ENCODE results near the gene UNC79.

UNC79 gene

GRCh38 chr14:93663317-93663716 is 232.6 kb downstream of the UNC79 start:
- H3K4me3 ChIP-seq (ENCODE audit: low read depth, low read length) = no peak overlapping the region
- H2AFZ ChIP-seq = no peak overlapping the region
- H3K36me3 ChIP-seq (ENCODE audit: control insufficient read depth, insufficient read depth, low read length) = no peaks in the 10 kb centered on the region
- H3K4me1 ChIP-seq = no peaks in the 10 kb centered on the region
- H3K27me3 ChIP-seq (ENCODE audit: control insufficient read depth, insufficient read depth, low read length) = no peaks in the 10 kb centered on the region
- H3K27ac ChIP-seq = no peak overlapping the region
- no peak overlapping the region for H3K9ac ChIP-seq
- no peaks in the 10 kb centered on the region for H3K9me3 ChIP-seq (ENCODE audit: control insufficient read depth, low read length)
- H3K79me2 ChIP-seq = no peaks in the 10 kb centered on the region
- H3K4me2 ChIP-seq (ENCODE audit: low read length) = no peak overlapping the region
- TF ChIP-seq CTCF (IDR thresholded peaks at IDR 0.05) = no peak

GRCh38 chr14:93665169-93665568 is 234.4 kb downstream of the UNC79 start:
- H3K27ac ChIP-seq = no peak overlapping the region
- no peaks in the 10 kb centered on the region for H3K27me3 ChIP-seq (ENCODE audit: control insufficient read depth, insufficient read depth, low read length)
- H3K36me3 ChIP-seq (ENCODE audit: control insufficient read depth, insufficient read depth, low read length) = no peaks in the 10 kb centered on the region
- H3K9ac ChIP-seq = no peak overlapping the region
- no peak for TF ChIP-seq CTCF (IDR thresholded peaks at IDR 0.05)
- no peaks in the 10 kb centered on the region for H3K79me2 ChIP-seq
- no peaks in the 10 kb centered on the region for H3K9me3 ChIP-seq (ENCODE audit: control insufficient read depth, low read length)
- no peak overlapping the region for H2AFZ ChIP-seq
- H3K4me3 ChIP-seq (ENCODE audit: low read depth, low read length) = no peak overlapping the region
- no peaks in the 10 kb centered on the region for H3K4me1 ChIP-seq
- H3K4me2 ChIP-seq (ENCODE audit: low read length) = no peak overlapping the region

GRCh38 chr14:93669632-93670031 is 238.9 kb downstream of the UNC79 start:
- Histone ChIP-seq H3K36me3 (ENCODE audit: control insufficient read depth, insufficient read depth, low read length) (no peaks in the 10 kb centered on the region), H3K9ac (no peak overlapping the region), H2AFZ (no peak overlapping the region), H3K9me3 (ENCODE audit: control insufficient read depth, low read length) (no peaks in the 10 kb centered on the region), H3K27me3 (ENCODE audit: control insufficient read depth, insufficient read depth, low read length) (no peaks in the 10 kb centered on the region), H3K4me2 (ENCODE audit: low read length) (no peak overlapping the region), H3K79me2 (no peaks in the 10 kb centered on the region), H3K27ac (no peak overlapping the region), H3K4me3 (ENCODE audit: low read depth, low read length) (no peak overlapping the region), H3K4me1 (peaks cover 3% of the 10 kb centered on the region)
- no peak for TF ChIP-seq CTCF (IDR thresholded peaks at IDR 0.05)

- H3K79me2 ChIP-seq = no peaks in the 10 kb centered on the region
- no peak overlapping the region for H2AFZ ChIP-seq
- H3K9me3 ChIP-seq (ENCODE audit: control insufficient read depth, low read length) = no peaks in the 10 kb centered on the region
- H3K27me3 ChIP-seq (ENCODE audit: control insufficient read depth, insufficient read depth, low read length) = no peaks in the 10 kb centered on the region
- peaks cover 3% of the 10 kb centered on the region for H3K4me1 ChIP-seq
- H3K4me3 ChIP-seq (ENCODE audit: low read depth, low read length) = no peak overlapping the region
- no peak overlapping the region for H3K9ac ChIP-seq
- no peak overlapping the region for H3K4me2 ChIP-seq (ENCODE audit: low read length)
- no peak overlapping the region for H3K27ac ChIP-seq
- no peaks in the 10 kb centered on the region for H3K36me3 ChIP-seq (ENCODE audit: control insufficient read depth, insufficient read depth, low read length)
- no peak for TF ChIP-seq CTCF (IDR thresholded peaks at IDR 0.05)
Measured at GRCh38 chr14:93674343-93674742, 243.6 kb downstream of the UNC79 start.

GRCh38 chr14:93675651-93676050 is 244.9 kb downstream of the UNC79 start:
- peaks cover 3% of the 10 kb centered on the region for H3K4me1 ChIP-seq
- no peak overlapping the region for H3K4me3 ChIP-seq (ENCODE audit: low read depth, low read length)
- no peaks in the 10 kb centered on the region for H3K27me3 ChIP-seq (ENCODE audit: control insufficient read depth, insufficient read depth, low read length)
- no peak overlapping the region for H3K9ac ChIP-seq
- H3K4me2 ChIP-seq (ENCODE audit: low read length) = no peak overlapping the region
- no peak overlapping the region for H3K27ac ChIP-seq
- TF ChIP-seq CTCF (IDR thresholded peaks at IDR 0.05) = no peak
- no peaks in the 10 kb centered on the region for H3K36me3 ChIP-seq (ENCODE audit: control insufficient read depth, insufficient read depth, low read length)
- H3K9me3 ChIP-seq (ENCODE audit: control insufficient read depth, low read length) = no peaks in the 10 kb centered on the region
- H3K79me2 ChIP-seq = no peaks in the 10 kb centered on the region
- no peak overlapping the region for H2AFZ ChIP-seq
